ENCODE data around the gene ATP5PO.
A peak's percentile ranks its signal among the peaks of the same experiment; 100 is the strongest.

Gene ATP5PO, protein sequence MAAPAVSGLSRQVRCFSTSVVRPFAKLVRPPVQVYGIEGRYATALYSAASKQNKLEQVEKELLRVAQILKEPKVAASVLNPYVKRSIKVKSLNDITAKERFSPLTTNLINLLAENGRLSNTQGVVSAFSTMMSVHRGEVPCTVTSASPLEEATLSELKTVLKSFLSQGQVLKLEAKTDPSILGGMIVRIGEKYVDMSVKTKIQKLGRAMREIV

DNA sequence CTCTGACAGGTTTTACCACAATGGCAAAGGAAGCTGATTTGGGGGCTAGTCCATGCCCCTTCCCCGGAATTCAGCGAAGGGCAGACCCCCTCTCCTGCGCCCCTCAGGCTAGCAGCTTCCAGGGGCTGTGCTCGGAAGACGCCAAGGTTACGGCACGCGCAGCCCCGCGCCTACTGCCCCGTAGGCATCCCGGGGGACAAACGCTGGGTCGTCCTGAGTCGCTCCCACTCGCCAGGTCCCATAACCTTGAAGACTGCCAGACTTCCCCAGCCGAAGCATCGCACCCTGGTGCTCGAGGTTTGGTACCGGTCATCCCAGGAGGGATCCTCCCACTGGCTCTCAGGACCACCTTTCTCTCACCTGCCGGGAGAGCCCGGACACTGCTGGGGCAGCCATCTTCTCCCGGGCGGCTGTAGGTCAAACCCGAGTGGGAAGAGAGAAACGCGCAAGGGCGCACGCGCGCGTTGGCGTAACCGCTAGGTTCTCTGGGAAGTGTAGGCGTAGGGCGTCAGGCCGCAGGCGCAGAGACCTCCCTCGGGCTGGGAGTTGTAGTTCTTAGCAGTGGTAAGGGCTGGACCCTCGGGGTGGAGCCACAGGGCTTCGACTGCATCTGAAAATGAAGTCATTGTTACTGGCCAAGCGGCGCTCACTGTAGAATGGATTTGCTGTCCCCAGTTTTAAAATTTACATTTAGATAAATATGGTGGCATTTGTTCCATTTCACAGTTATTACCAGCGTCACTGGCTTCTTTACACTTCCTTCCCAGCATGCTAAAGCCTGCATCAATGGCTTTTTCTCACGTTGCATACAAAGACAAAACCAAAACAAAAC lies at the start of gene ATP5PO:
TSS of gene ATP5PO (minus strand) at position 437 of the 832 bp plus-strand sequence. CDS start at position 396, 41 bp downstream.
- DNase-seq = peak; percentile 98

DNA sequence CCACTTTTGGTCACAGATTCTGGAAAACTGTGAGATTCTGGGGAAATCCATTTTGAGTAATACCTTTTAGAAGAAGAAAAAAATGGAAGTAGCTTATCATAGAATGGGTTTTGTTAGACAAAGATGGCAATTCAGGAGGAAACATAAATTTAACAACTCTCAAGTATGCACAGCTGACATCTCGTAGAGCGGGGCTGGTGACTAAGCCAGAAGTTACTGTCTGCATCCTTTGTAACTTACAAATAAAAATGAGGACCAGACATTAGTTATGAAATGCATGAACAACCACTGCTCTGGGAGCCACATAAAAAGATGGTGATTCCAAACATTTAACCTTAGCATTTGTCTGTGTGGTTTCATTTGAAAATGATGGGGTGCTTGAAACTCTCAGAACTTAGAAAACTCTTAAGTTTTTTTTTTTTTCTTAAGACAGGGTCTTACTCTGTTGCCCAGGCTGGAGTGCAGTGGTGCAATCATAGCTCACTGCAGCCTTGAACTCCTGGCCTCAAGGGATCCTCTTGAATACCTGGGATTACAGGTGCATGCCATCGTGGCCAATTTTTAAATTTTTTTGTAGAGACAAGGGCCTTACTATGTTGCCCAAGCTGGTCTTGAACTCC lies 49.2 kb upstream of the ATP5PO start:
- peak; percentile 42 for DNase-seq

DNA sequence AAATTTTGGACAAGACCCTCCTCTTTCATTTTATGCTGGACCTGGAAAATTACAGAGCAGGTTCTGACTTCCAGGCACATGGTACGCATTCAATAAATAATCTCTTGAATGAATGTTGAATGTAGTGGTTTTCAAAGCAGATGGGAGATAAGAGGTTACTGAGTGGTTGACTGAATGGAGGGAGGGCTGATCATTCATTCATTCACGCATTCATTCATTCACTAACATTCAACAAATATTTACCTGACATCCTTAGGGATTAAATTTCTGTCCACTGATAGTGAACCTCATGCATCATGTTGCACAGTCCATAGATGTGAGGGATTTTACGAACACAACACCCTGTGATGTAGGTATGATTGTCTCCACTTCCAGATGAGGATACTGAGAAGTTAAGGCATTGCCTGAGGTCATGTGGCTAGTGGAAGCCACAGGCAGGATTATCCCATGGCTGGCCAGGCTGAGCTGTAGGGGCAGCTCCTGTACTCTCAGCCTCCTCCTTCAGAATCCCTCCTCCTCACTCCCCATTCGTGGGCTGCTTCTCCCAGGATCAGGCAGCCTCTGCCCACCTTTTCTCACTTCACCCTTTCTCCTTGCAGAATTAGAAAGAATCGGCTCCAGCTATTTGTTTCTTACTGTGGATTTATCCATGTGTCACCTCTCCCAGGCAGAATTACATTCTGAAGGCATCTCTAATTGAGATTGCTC lies 48.4 kb upstream of the ATP5PO start:
- DNase-seq = no peak

DNA sequence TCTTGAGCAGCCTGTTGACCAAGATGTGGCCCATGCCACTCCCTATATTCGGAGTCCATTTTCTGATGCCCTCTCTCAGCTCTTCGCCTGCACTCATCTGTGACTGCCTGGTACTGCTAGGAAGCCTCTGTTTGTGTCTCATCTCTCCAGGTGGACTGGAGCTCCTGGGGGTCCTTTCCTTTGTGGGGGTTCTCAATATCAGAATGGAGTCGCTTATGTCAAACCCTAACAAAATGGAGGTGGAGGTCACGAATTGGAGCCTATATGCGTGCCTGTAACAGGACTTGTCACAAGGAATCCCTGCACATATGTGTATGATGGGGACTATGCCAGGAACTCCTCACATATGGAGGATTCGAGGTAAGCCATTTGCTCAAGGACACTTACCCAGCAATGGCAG lies 46.7 kb upstream of the ATP5PO start:
- no peak for DNase-seq

DNA sequence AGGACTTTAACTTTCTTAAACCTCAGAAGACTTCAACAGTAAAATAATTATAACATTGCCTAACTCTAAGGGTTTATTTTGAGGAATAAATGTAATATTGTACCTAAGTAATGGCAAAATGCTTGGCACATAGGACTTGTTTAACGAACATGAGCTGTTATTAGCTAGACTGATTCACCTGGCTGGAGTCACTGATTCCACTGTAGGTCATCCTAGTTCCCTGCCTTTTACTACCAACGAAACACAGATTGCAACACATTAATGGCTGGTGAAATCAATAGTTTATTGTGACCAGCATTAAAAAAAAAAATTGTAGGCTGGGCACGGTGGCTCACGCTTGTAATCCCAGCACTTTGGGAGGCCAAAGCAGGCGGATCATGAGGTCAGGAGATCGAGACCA lies 45.5 kb upstream of the ATP5PO start:
- DNase-seq = no peak

DNA sequence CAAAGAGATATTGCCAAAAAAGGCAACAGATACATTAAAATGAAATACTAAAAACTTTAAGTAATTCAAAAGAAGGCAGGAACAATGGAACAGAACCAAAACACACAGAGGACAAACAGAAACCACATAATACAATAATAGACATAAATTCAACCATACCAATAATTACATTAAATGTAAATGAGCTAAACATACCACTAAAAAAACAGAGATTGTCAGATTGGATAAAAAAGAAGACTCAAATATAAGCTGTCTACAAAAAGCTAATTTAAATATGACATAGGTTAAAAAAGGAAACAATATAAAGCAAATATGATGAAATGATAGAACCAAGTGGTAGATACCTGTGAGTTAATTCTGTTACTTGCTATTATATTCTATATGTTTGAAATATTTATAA lies 44.1 kb upstream of the ATP5PO start:
- DNase-seq = no peak

DNA sequence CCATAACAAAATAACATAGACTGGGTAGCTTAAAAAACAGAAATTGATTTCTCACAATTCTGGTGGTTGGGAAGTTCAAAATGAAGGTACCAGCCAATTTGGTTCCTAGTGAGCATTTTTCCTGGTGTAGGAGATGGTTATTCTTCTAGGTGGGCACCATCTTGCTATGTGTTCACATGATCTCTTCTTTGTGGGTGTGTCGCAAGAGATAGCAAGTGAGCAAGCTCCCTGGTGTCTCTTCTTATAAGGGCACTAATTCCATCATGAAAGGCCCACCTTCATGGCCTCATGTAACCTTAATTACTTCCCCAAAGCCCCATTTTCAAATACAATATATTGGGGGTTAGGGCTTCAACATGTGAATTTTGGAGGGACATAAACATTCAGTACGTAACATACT lies 38.8 kb upstream of the ATP5PO start:
- DNase-seq = no peak

DNA sequence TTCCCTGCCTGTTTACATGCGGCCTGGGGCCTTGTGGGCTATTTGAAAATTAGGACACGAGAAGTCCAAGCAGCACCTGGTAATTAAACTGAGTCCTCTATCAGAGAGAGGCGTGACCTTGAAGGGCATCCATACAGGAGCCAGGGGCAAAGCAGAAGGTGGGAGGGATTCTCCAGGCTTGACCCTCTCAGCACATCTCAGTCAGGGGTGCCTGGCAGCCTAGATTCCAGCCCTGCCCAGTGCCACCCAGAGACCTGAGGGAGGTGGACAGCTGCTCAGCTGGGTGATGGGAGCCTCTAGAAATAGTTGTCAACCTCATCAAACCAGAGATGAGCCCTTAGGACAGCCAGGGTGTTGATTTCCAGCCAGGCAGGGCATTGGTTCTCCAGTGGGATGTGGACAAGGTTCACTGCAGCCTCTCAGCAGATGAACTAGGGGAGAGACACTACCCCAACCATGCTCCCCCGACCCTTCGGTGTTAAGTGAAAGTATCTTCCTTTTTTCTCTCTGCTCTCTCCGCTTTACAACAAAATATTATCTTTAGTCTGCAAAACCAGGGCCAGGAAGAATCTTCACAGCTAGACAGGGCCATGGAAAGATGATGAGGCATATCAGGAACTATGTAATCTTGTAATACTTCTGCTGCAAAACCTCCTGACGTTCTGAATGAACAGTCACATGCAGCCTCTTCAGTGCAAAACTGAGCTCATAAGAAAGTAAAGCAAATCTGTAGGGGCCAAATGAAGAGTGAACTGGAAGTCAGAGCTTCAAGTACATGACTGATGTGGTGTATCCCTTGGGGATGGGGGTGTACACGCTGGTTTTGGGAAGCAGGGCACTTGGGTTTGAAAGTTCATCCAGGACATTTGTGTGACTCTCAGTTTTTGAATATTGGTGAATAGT lies 35.9 kb upstream of the ATP5PO start:
- DNase-seq = no peak

DNA sequence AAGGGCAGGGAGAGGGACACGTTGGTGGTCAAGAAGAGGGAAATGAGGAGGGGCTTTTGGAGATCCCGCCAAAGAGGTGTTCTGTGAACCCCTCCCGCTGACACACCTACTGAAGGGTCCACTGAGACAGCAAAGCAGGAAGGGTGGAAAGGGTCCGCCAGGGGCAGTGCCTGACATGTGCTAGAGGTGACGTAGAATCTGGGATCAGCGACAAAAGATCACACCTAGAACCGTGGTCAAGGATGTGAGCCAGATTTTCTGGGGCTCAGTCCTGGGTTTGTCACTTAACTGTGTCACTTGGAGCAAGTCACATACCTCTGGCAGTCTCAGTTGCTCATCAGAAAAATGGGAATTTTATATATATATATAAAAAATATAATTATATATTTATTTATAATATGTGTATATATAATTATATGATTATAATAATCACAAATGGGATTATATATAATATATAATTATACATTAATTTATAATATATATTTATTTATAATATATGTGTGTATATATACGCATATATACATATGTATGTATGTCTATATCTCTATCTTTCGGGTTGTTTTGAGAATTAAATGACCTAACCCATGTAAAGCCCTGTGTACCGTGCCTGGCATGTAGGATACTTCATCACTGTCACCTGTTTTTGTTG lies 35.0 kb upstream of the ATP5PO start:
- no peak for DNase-seq

DNA sequence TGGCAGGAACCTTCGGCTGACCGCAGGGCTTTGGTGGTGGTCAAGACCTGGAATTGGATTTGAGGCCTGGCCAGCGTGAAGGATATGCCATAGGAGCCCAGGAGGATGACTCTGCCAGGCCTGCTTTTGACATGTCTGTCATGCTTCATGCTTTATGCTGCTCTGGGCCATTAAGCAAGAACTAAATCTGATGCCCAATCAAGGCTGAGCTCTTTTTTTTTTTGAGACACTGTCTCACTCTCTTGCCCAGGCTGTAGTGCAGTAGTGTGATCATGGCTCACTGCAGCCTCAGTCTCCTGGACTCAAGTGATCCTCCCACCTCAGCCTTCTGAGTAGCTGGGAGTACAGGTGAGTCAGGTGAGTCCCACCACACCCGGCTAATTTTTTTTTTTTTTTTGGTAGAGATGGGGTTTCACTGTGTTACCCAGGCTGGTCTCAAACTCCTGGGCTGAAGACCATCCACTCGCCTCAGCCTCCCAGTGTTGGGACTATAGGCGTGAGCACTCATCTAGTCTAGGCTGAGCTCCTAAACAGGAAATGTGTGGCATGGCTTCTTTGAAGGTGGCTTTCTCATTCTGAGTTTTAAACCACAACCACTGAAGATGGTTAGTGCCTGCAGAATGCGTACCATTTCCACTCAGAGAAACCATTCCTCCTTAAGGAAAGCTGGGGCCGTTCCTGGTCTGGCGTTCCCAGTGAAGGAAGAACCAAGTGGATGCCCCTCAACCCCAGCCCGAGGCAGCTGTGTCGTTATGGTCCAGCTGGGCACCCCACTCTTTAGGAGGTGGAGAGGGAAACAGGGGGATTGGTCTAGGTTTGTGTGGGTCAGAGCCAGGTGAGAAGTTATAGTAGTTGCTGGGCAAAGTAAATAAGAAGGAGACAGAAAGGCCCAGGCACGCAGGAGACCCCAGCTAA lies 34.2 kb upstream of the ATP5PO start:
- no peak for DNase-seq

DNA sequence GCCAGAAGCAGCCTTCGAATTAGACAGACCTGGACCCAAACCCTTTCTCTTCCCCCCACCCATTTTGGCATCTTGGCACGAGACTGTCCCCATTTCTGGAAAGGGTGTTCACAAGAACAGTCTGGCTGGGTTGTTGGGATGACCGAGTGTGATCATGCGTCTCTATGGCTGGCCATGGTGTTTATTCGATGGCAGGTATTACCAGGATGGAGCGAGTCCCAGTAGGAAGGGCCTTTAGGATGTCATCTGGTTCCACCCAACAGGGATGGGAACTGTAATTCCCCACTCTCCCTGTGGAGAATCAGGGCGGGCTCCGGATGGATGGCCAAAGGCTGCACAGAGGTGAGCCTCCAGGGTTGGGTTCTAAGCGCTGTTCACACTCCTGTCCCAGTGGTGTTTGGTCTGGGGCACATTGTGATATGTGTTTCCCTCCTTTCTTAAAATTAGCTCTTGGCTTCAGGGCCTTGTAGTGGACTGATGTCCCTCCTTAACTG lies 33.4 kb upstream of the ATP5PO start:
- DNase-seq = no peak

DNA sequence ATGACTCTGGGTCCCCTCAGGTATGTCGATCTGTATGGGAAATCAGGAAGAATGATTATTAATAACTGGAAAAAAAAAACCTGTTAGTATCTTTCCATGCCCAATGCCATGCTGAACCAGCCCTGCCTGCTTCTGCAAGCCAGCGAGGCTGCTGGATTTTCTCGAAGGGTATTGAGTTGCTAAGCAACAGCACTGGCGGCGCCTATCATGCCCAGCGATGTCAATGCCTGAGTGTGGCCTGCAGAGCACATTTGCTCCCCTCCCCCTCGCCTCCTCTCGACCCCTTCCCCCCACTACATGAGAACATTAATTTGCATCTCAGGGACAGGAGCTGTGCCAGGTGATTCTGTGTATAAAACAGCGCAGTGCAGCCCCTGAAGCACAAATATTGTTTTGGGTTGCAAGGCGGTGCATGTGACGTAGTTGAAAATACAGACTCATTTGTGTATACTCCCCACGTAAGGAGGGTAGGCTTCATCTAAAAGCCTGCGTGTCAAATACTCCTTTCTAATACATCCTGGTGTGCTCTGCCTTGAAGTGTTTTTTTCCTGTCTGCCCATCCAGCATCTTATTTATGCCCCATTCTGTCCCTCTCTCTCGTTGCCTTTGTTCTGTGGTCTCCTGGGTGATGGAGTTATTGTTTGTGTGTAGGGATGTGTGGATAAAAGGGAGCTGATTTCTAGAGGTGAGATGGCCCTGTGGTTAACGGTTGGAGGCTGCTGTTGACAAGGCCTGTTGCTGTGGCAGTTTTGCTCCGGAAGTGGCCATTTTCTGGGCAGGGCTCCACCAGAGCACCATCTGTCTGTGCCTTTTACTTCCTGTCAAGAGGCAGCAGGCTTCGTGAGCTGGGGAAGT lies 32.7 kb upstream of the ATP5PO start:
- peak; percentile 43 for DNase-seq

DNA sequence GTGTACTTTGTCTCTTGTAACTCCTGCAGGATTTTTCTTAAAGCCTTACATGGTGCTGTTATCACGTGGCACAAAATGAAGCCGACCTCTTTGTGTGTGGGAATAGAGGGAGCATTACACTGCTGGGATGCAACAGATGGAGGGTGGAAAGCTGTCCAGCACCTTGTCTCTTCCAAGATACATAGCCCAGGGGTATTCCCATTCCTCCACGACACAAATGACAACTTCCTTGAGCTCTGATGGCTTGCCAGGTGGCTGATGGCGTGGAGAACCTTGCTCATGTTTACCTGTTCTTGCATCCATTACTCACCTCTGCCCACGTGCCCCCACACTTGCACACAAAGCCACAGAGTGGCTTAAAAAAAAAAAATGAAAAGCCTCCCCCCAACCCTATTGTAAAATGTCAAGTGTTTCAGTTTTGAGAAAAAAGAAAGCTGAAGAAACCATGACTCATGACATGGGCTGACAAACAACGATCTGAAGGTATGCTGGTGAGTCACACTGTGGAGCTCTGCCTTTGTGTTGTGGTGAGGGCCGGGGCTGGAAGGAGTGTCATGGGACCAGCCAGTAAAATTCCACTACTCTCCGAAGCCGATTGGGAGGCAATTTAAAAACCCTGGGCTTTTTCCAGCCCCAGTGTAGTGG lies 32.0 kb upstream of the ATP5PO start:
- DNase-seq = peak; percentile 97

DNA sequence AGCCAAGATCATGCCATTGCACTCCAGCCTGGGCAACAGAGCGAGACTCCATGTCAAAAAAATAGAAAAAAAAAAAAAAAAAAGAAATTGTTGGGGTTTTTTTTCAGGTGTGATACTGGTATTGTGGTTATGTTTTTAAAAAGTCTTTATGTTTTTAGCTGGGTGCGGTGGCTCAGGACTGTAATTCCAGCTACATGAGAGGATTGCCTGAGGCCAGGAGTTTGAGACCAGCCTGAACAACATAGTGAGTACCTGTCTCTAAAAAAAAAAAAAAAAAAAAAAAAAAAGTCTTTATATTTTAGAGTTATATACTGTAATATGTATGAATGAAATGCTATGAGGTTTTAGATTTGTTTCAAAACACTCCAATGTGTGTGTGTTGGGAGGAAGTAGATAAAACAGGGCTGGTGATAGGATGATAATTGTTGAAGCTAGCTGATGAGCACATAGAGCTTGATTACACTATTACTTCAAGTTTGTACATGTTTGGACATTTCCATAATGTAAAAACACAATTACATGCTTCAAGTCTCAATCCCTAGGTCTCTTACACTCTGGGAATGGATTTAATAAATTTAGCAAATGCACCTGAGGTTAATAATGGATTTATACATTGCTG lies 30.2 kb upstream of the ATP5PO start:
- no peak for DNase-seq

DNA sequence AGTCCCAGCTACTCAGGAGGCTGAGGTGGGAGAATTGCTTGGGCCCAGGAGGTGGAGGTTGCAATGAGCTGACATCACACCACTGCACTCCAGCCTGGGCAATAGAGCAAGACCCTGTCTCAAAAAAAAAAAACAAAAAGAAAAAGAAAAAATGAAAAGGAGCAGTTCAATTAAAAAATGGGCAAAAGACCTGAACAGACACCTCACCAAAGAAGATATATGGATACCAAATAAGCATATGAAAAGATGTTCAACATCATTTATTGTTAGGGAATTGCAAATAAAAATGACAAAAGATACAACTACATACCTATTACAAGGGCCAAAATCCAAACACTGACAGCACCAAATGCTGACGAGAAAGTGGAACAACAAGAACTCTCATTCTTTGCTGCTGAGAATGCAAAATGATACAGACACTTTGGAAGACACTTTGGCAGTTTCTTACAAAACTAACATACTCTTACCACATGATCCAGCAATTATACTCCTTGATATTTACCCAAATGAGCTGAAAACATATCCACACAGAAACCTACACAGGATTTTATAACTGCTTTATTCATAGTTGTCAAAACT lies 28.7 kb upstream of the ATP5PO start:
- DNase-seq = no peak

DNA sequence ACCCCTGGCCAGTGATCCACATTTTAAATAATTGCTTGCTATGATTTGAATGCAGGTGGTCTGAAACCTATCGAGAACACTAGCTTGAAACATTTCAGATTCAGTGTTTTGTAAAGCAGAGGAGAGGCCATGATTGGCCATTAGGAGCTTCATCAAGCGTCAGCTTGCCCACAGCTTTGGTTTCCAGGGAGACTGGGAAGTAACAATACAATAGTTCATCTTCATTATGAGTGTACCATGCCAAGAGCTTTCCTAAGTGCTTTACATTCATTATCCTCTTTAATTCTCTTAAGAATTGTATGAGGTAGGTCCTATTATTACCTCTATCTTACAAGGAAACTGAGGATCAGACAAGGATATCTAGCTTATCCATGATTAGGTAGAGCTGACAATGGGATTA lies 27.7 kb upstream of the ATP5PO start:
- no peak for DNase-seq

DNA sequence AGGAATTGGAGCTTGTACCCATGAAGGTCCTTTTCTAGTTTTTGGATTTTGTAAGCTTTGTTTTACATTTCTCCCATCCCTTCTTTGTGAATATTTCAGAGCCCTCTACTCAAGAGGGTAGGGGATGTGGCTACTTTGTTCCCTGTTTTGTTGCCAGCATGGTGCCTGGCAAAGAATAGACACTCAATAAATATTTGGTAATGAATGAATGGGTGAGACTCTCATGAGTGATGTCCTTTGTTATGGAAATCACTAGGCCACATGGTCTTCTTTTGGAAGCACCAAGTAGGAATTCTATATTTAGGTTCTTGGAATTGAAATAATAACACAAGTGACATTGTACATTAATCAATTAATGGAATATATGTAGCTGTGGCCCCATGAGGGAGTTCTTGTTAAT lies 26.8 kb upstream of the ATP5PO start:
- DNase-seq = no peak

DNA sequence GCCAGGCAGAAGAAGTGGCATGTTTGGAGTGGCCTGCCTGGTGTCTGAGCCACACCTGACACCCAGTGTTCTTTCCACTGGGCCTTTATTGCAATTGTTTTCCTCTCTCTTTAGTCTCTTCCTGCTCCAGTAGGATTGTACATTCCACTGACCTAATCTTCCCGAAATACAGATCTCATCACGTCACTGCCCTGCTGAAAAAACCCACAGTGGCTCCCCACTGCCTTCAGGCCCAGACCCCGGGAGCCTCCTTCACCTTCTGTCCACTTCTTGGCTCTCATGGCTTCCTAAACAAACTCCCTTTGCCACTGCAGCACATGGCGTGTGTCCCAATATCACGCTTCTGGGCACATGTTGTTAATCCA lies 25.3 kb upstream of the ATP5PO start:
- DNase-seq = no peak

Measured in EL (cell line).